Testis (tissue), 3 donors: ENCODE measurements around the gene FOXB1. TPM values are rescaled to one million over a fixed set of nuclear protein-coding genes. Genes with fewer than 3 reads are reported as not detected.

Source experiments
- DNase-seq: peaks from one replicate; pipeline ENCODE4 v3.0.0-alpha.2; 2019
- H3K27ac ChIP-seq, 2 donors: fragments of 200-600 bp; sonication (generic); one replicate each; pipeline ENCODE4 v1.5.1; 2019
- H3K27me3 ChIP-seq: fragments of 200-600 bp; sonication (generic); one replicate; pipeline ENCODE4 v1.5.1; 2019
- H3K36me3 ChIP-seq: fragments of 200-600 bp; sonication (generic); one replicate; pipeline ENCODE4 v1.5.1; 2017; ENCODE audit warnings: low read depth; ENCODE audit errors: missing control alignments
- H3K4me1 ChIP-seq: fragments of 200-600 bp; sonication (generic); one replicate; pipeline ENCODE4 v1.5.1; 2019
- H3K4me3 ChIP-seq, 2 donors: fragments of 200-600 bp; sonication (generic); one replicate each; pipeline ENCODE4 v1.5.1; 2017 to 2019
- H3K9me3 ChIP-seq: fragments of 200-600 bp; sonication (generic); one replicate; pipeline ENCODE4 v1.5.1; 2017
- POLR2A ChIP-seq: fragments of 450-650 bp; IDR thresholded peaks from one replicate; pipeline ENCODE4 v1.6.1; 2017; ENCODE audit warnings: antibody characterized with exemption, mild to moderate bottlenecking, moderate library complexity
- WGBS, 2 donors: methylation state at CpG; one replicate each; pipeline ENCODE4 v1.1.5; 2018; 5-methylcytosine and 5-hydroxymethylcytosine counted together
- intact Hi-C: fragments of 100-400 bp; cut with DNase I; formaldehyde crosslinking; loops from one replicate; pipeline ENCODE4 v1.15.1; 2023; ENCODE audit warnings: low total_unique reads
- polyA plus RNA-seq: library from polyadenylated mRNA; stranded (reverse); fragments of 350-450 nt; fragmentation: Illumina TruSeq; extraction: RNeasy Lipid Tissue Mini Kit (QIAGEN cat#74804); gene quantifications from one replicate; pipeline ENCODE4 v1.2.3, GENCODE V29; 2014; ENCODE audit warnings: low read depth, low replicate concordance; ENCODE audit not compliant: insufficient read depth
- total RNA-seq, 2 donors: library from RNA; depleted of rRNA; stranded (reverse); fragments of >200 nt; gene quantifications; one replicate each; pipeline ENCODE4 v1.2.3, GENCODE V29; 2016
- TF ChIP-seq, protein P1 (sequence below), 3 experiments: fragments of 450-650 bp in 2 of 3; fragments of 200-600 bp in 1 of 3; sonication (generic) in 1 of 3; IDR thresholded peaks; one replicate each; pipeline ENCODE4 v1.5.1; 2016 to 2019; ENCODE audit warnings: antibody characterized with exemption in 3 of 3, mild to moderate bottlenecking in 2 of 3, moderate library complexity in 1 of 3

Gene FOXB1
- total and polyA plus RNA-seq, 3 donors from 2014 or later = 0.56 to 7.4 (median 1.5) TPM

DNA sequence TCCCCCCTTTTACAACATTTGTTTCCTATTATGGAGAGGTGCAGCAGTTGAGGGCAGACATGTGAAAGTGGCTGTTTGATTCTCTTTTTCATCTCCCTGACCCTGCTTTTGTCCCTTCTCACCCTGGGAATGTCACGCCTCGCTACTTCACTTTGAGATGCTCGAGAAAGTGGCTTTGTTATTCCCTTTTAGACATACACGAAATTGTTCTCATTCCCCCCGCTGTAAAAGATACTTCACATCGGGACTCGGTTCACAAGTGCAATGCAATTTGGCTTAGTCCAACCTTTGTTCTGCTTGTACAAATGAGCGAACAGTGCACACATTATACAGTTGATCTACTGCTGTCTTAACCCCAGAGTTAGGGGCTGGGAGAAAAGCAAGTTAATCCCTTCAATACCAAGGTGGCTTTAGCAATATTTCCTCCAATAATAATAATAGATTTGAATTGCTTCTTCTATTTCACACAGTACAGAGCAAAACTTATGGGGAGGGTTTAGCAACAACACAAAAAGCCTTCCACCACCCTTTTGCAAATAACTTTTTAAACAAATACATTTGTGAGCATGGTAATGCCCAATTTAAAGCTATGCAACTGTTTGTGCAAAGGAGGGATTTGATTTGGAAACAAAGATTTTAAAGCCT, 5.7 kb upstream of the FOXB1 start:
- H3K4me3 ChIP-seq = no peak overlapping the region
- DNase-seq = no peak
- no peaks in the 10 kb centered on the region for H3K9me3 ChIP-seq
- H3K4me1 ChIP-seq = no peaks in the 10 kb centered on the region
- TF ChIP-seq, protein P1, sequence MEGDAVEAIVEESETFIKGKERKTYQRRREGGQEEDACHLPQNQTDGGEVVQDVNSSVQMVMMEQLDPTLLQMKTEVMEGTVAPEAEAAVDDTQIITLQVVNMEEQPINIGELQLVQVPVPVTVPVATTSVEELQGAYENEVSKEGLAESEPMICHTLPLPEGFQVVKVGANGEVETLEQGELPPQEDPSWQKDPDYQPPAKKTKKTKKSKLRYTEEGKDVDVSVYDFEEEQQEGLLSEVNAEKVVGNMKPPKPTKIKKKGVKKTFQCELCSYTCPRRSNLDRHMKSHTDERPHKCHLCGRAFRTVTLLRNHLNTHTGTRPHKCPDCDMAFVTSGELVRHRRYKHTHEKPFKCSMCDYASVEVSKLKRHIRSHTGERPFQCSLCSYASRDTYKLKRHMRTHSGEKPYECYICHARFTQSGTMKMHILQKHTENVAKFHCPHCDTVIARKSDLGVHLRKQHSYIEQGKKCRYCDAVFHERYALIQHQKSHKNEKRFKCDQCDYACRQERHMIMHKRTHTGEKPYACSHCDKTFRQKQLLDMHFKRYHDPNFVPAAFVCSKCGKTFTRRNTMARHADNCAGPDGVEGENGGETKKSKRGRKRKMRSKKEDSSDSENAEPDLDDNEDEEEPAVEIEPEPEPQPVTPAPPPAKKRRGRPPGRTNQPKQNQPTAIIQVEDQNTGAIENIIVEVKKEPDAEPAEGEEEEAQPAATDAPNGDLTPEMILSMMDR (IDR thresholded peaks at IDR 0.05) = no peak
- no peak for TF ChIP-seq POLR2A
- intact Hi-C loops = no loop called here
- H3K36me3 ChIP-seq = no peaks in the 10 kb centered on the region
- peaks cover 11% of the 10 kb centered on the region for H3K27me3 ChIP-seq
- no peak overlapping the region for H3K27ac ChIP-seq
- WGBS, 2 donors = 10 to 12% methylated on average over 8 of the region's 8 CpGs

GRCh38 chr15:59998950-59999611, 5.0 kb upstream of the FOXB1 start:
- intact Hi-C loops = no loop called here
- no peak for DNase-seq
- TF ChIP-seq, protein P1 (IDR thresholded peaks at IDR 0.05) = no peak
- no peak for TF ChIP-seq POLR2A
- H3K4me3 ChIP-seq = no peak overlapping the region
- WGBS, 2 donors = 4 to 10% methylated on average over 6 of the region's 6 CpGs
- no peaks in the 10 kb centered on the region for H3K9me3 ChIP-seq
- peaks cover 5% of the 10 kb centered on the region for H3K4me1 ChIP-seq
- no peaks in the 10 kb centered on the region for H3K36me3 ChIP-seq
- no peak overlapping the region for H3K27ac ChIP-seq
- peaks cover 11% of the 10 kb centered on the region for H3K27me3 ChIP-seq

DNA sequence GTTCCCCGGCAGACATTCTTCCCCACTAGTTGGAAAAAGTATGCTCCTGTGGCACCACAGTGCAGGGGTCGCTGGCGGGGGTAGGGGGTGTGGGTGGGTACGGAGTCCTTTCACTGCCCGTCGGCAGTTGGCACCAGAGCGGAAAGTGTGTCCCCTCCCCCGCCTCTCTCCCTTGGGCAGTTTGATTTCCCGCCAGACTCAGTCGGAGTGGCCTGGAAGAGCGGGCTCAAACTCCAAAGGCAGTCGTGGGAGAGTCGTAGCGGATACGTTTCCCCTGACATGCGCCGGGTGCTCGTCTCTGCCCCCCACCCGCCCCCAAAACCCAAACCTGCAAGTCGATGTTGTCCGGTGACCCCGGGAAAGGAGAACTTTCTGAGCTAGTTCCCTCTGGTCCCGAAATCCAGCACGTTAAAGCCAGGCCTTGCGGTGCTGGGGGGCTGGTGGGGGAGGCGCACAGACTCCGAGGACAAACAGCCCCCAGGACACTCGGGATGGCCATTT, 4.4 kb upstream of the FOXB1 start:
- intact Hi-C loops = no loop called here

DNA sequence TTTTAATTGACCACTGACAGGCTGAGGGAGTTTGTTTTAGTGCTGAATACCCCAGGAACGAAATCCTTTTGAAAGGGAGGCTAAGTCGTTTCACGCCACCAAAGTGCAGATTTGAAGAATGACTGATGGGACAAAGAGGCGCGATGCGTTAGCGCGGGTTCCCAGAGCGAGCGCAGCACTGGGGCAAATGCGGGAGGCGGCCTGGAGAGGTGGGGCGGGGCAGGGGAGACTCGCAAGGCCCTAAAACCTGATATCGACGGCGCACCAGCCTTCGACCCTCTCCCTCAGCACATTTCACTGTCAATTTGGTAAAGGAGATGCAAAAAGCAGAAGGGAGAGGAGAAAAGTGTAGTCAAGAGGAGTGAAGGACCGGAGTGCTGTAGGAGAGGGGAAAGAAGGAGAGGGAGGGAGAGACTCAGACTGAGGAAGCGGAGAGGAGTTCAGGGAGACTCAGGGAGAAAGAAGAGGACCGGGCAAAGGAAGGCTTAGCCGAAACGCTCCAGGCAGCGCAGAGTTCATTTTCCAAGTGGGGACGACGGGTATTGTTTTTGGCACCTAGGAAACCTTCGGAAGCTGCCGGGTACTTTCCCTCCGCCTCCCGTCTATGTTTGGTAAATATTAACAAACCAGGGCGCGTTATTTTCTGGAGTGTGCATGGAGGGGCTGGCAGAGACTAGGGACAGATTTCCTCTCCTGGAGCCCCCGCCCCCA, 3.8 kb upstream of the FOXB1 start:
- peaks cover 8% of the 10 kb centered on the region for H3K27me3 ChIP-seq
- H3K27ac ChIP-seq = no peak overlapping the region
- intact Hi-C loops = no loop called here
- TF ChIP-seq, protein P1 (IDR thresholded peaks at IDR 0.05) = no peak
- TF ChIP-seq POLR2A = no peak
- H3K4me1 ChIP-seq = peaks cover 15% of the 10 kb centered on the region
- no peak for DNase-seq
- H3K36me3 ChIP-seq = no peaks in the 10 kb centered on the region
- H3K4me3 ChIP-seq = no peak overlapping the region
- WGBS, 2 donors = 5 to 9% methylated on average over 33 of the region's 33 CpGs
- H3K9me3 ChIP-seq = no peaks in the 10 kb centered on the region

More for the DNA sequence above, 4.4 kb upstream of the FOXB1 start:
- Histone ChIP-seq H3K36me3 (no peaks in the 10 kb centered on the region), H3K27me3 (peaks cover 8% of the 10 kb centered on the region), H3K4me1 (peaks cover 11% of the 10 kb centered on the region), H3K27ac (no peak overlapping the region), H3K9me3 (no peaks in the 10 kb centered on the region), H3K4me3 (no peak overlapping the region)
- DNase-seq = no peak
- TF ChIP-seq POLR2A = no peak
- TF ChIP-seq, protein P1 (IDR thresholded peaks at IDR 0.05) = no peak
- 5 to 6% methylated on average over 19 to 28 of the region's 28 CpGs for WGBS, 2 donors
